ENCODE results near the gene MUC5AC. TPM values are rescaled to one million over a fixed set of nuclear protein-coding genes. Genes with fewer than 3 reads are reported as not detected.

Gene MUC5AC
- total RNA-seq, 2 experiments from 2014 or later, result not detected

- Mint-ChIP-seq H3K36me3 (ENCODE audit: low read depth) (no peaks in the 10 kb centered on the region), H3K27ac (no peak overlapping the region), H3K4me3 (no peak overlapping the region), H3K27me3 (no peaks in the 10 kb centered on the region), H3K4me1 (ENCODE audit: low read depth) (no peaks in the 10 kb centered on the region), H3K9me3 (no peaks in the 10 kb centered on the region)
- DNase-seq (no peak), ATAC-seq (no peak)
- POLR2A ChIA-PET, result no interaction called here
- no peak for TF ChIP-seq CTCF (IDR thresholded peaks at IDR 0.05)
- intact Hi-C loops (cut with micrococcal nuclease), result no loop called here
- CTCF ChIA-PET, result no interaction called here
Observed at GRCh38 chr11:1198561-1199240, 40.9 kb downstream of the MUC5AC start.

DNA sequence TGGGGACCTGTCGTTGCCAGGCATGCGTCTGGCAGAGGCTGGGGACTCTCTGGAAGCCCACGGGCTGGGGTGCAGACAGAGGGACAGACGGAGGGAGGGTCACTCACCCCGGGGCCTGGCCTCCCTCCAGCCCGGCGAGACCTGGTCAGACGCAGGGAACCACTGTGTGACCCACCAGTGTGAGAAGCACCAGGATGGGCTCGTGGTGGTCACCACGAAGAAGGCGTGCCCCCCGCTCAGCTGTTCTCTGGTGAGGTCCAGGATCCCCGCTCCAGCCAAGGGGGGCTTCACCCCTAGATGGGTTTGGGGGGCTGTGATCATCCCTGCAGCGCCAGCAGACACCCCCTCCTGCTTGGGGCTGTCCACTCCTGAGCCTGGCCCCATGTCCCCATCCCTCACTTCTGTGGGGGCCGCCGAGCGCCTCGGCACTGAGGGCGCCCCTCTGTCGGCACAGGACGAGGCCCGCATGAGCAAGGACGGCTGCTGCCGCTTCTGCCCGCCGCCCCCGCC lies 41.5 kb downstream of the MUC5AC start:
- ATAC-seq (no peak), DNase-seq (no peak)
- H3K27ac Mint-ChIP-seq, result no peak overlapping the region
- H3K9me3 Mint-ChIP-seq, result no peaks in the 10 kb centered on the region
- no peaks in the 10 kb centered on the region for H3K36me3 Mint-ChIP-seq (ENCODE audit: low read depth)
- ChIA-PET CTCF (no interaction called here), POLR2A (no interaction called here)
- H3K27me3 Mint-ChIP-seq, result no peaks in the 10 kb centered on the region
- no peak for TF ChIP-seq CTCF (IDR thresholded peaks at IDR 0.05)
- intact Hi-C loops (cut with micrococcal nuclease), result no loop called here
- no peak overlapping the region for H3K4me3 Mint-ChIP-seq
- H3K4me1 Mint-ChIP-seq (ENCODE audit: low read depth), result no peaks in the 10 kb centered on the region

DNA sequence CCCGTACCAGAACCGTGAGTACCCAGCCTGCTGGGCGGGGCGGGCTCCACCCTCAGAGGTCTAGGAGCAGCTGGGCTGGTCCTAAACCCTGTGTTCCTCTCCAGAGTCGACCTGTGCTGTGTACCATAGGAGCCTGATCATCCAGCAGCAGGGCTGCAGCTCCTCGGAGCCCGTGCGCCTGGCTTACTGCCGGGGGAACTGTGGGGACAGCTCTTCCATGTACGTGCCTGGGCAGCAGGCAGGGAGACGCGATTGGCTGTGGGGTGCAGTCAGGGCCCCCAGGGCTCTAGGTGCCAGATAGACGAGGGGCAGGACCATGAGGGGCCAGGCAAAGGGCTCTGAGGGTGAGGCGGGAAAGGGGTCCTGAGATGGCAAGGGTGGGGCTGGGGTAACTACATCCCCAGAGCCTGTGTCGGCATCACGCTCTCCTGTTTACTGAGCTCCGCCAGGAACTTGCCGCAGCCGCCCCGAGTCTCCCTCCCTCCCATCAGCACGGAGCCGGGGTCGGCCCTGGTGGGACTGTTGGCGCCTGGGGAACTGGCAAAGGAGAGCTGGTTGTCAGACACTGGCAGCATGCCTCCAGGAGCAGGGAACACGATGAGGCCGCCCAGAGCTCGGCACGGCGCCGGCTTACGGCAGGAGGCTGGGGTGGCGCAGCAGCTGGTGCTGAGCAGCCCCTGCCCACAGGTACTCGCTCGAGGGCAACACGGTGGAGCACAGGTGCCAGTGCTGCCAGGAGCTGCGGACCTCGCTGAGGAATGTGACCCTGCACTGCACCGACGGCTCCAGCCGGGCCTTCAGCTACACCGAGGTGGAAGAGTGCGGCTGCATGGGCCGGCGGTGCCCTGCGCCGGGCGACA lies 42.2 kb downstream of the MUC5AC start:
- Mint-ChIP-seq H3K36me3 (ENCODE audit: low read depth) (no peaks in the 10 kb centered on the region), H3K4me1 (ENCODE audit: low read depth) (no peaks in the 10 kb centered on the region), H3K4me3 (no peak overlapping the region), H3K27ac (no peak overlapping the region), H3K27me3 (no peaks in the 10 kb centered on the region), H3K9me3 (no peaks in the 10 kb centered on the region)
- ChIA-PET CTCF (no interaction called here), POLR2A (no interaction called here)
- no peak for TF ChIP-seq CTCF (IDR thresholded peaks at IDR 0.05)
- DNase-seq (no peak), ATAC-seq (no peak)
- intact Hi-C loops (cut with micrococcal nuclease), result loop anchor here (10.0 kb wide), 1 partner anchor 315 kb away; no protein-coding TSS in a partner anchor

DNA sequence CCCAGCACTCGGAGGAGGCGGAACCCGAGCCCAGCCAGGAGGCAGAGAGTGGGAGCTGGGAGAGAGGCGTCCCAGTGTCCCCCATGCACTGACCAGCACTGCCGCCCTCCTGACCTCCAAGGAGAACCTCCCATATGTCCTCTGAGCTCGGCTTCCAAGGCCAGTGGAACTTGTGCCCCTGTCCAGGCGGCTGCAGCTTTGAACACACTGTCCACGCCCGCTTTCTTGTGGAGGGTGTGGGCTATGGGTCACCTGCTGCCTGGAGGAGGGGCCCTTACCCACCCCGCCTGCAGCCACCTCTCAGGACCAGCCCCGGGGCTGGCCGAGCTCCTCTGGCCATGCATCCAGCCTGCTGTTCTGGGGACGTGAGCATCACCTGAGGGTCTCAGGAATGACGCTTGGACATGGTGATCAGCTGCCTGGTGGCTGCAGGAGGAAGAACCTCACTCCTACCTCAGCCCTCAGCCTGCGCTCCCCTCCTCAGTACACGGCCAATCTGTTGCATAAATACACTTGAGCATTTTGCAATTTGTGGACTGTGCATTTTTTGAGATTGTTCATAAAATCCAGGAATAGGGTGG lies 42.9 kb downstream of the MUC5AC start:
- no peaks in the 10 kb centered on the region for H3K36me3 Mint-ChIP-seq (ENCODE audit: low read depth)
- CTCF ChIA-PET, result no interaction called here
- H3K9me3 Mint-ChIP-seq, result no peaks in the 10 kb centered on the region
- POLR2A ChIA-PET, result no interaction called here
- ATAC-seq (no peak), DNase-seq (no peak)
- TF ChIP-seq CTCF (IDR thresholded peaks at IDR 0.05), result no peak
- no peak overlapping the region for H3K4me3 Mint-ChIP-seq
- no peaks in the 10 kb centered on the region for H3K27me3 Mint-ChIP-seq
- intact Hi-C loops (cut with micrococcal nuclease), result loop anchor here (10.0 kb wide), 1 partner anchor 314 kb away; no protein-coding TSS in a partner anchor
- H3K4me1 Mint-ChIP-seq (ENCODE audit: low read depth), result no peaks in the 10 kb centered on the region
- no peak overlapping the region for H3K27ac Mint-ChIP-seq

Measured in activated CD8-positive, alpha-beta T cell treated with anti-CD3 and anti-CD28 coated beads for 36 hours (primary cell).